ENCODE data around the gene ULK1. TPM values are rescaled to one million over a fixed set of nuclear protein-coding genes. Genes with fewer than 3 reads are reported as not detected.
"Not testable (repeated sequence)": the region's sequence is repeated elsewhere in the genome, so short reads cannot be mapped to it uniquely, and the experiment has no call there.

ULK1 gene
- polyA plus RNA-seq, 1 donor from 2014 or later: 19.0 TPM

GRCh38 chr12:131885543-131886057, 8.8 kb upstream of the ULK1 start:
- H3K9ac ChIP-seq (ENCODE audit: low read length): no peak overlapping the region
- TF ChIP-seq EZH2 (IDR thresholded peaks at IDR 0.05; ENCODE audit: borderline replicate concordance, insufficient read depth, low read length, poor library complexity, severe bottlenecking) (no peak), SMC3 (conservative IDR thresholded peaks at IDR 0.05; ENCODE audit: poor library complexity) (no peak), RAD21 (conservative IDR thresholded peaks at IDR 0.05) (no peak), EP300 (conservative IDR thresholded peaks at IDR 0.05; ENCODE audit: poor library complexity, severe bottlenecking) (no peak), REST (IDR thresholded peaks at IDR 0.05; ENCODE audit: borderline replicate concordance) (no peak), TAF1 (IDR thresholded peaks at IDR 0.05; ENCODE audit: low read depth) (no peak), MXI1 (conservative IDR thresholded peaks at IDR 0.05; ENCODE audit: poor library complexity, severe bottlenecking) (no peak), CTCF (IDR thresholded peaks at IDR 0.05; ENCODE audit: poor library complexity, severe bottlenecking) (no peak), POLR2AphosphoS5 (IDR thresholded peaks at IDR 0.05) (no peak)
- H3K36me3 ChIP-seq (ENCODE audit: insufficient read depth, low read length): no peaks in the 10 kb centered on the region
- H4K20me1 ChIP-seq (ENCODE audit: insufficient read depth): no peaks in the 10 kb centered on the region
- H3K27ac ChIP-seq (ENCODE audit: low read length): no peak overlapping the region
- no peak overlapping the region for H2AFZ ChIP-seq (ENCODE audit: low read depth, low read length)
- no peak overlapping the region for H3K4me3 ChIP-seq (ENCODE audit: low read length)
- H3K4me2 ChIP-seq (ENCODE audit: low read length): no peak overlapping the region
- no peaks in the 10 kb centered on the region for H3K9me2 ChIP-seq (ENCODE audit: insufficient read depth, low read length)
- no peaks in the 10 kb centered on the region for H3F3A ChIP-seq (ENCODE audit: insufficient read depth, low read length, poor library complexity, severe bottlenecking)
- H3K79me2 ChIP-seq (replicated peaks; ENCODE audit: insufficient read depth, low read length): no peaks in the 10 kb centered on the region
- H3K9me3 ChIP-seq (ENCODE audit: low read length): no peaks in the 10 kb centered on the region
- no peaks in the 10 kb centered on the region for H3K27me3 ChIP-seq (ENCODE audit: insufficient read depth, low read depth, low read length)

- Histone ChIP-seq H4K20me1 (ENCODE audit: insufficient read depth) (peaks cover 11% of the 10 kb centered on the region), H3K79me2 (replicated peaks; ENCODE audit: insufficient read depth, low read length) (peaks cover 17% of the 10 kb centered on the region)
- not testable (repeated sequence) for H3K9ac ChIP-seq (ENCODE audit: low read length); H2AFZ ChIP-seq (ENCODE audit: low read depth, low read length); H3K9me2 ChIP-seq (ENCODE audit: insufficient read depth, low read length); H3F3A ChIP-seq (ENCODE audit: insufficient read depth, low read length, poor library complexity, severe bottlenecking); H3K9me3 ChIP-seq (ENCODE audit: low read length); H3K27me3 ChIP-seq (ENCODE audit: insufficient read depth, low read depth, low read length); H3K27ac ChIP-seq (ENCODE audit: low read length); H3K4me3 ChIP-seq (ENCODE audit: low read length); H3K4me2 ChIP-seq (ENCODE audit: low read length); H3K36me3 ChIP-seq (ENCODE audit: insufficient read depth, low read length)
Measured at GRCh38 chr12:131891722-131892121, 2.7 kb upstream of the ULK1 start.
